ENCODE results near the gene DNHD1. TPM values are rescaled to one million over a fixed set of nuclear protein-coding genes. Genes with fewer than 3 reads are reported as not detected.

Gene DNHD1
- total RNA-seq, 6 experiments from 2014 or later, result 1.9 to 10.3 (median 6.1) TPM

DNA sequence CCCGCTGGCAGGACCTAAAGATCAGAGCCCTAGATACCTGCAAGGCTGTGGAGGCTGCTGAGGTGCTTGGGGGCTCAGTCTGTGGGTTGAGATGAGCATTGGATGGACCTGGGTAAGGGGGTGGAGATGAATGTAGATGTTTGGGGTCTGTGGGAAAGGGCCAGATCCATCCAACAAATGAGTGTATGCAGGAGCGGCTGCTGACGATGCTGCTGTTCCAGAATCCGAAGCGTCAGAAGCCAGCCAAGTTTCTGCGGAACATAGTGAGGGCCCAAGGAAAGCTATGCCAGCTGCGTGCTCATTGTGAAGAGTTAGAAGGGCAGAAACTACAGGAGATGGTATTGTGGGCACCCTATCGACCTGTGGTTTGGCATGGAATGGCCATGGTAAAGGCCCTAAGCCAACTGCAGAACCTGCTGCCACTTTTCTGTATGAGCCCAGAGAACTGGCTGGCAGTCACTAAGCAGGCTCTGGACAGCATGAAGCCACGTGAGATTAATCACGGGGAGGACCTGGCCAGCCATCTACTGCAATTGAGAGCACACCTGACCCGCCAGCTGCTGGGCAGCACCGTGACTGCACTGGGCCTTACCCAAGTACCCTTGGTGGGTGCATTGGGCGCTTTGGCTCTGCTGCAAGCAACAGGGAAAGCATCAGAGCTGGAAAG lies 69.8 kb downstream of the DNHD1 start:
- no peak overlapping the region for H3K27ac ChIP-seq
- H3K4me3 ChIP-seq, result no peak overlapping the region
- 59% methylated on average over 9 of the region's 13 CpGs for WGBS (ENCODE audit: insufficient coverage, low coverage, low lambda C conversion rate, missing lambda C conversion rate)
- H3K4me1 ChIP-seq, result peaks cover 0 to 20% (median 8%) of the 10 kb centered on the region in 4 donors
- no peak for TF ChIP-seq POLR2A (IDR thresholded peaks at IDR 0.05)
- TF ChIP-seq, protein P1, sequence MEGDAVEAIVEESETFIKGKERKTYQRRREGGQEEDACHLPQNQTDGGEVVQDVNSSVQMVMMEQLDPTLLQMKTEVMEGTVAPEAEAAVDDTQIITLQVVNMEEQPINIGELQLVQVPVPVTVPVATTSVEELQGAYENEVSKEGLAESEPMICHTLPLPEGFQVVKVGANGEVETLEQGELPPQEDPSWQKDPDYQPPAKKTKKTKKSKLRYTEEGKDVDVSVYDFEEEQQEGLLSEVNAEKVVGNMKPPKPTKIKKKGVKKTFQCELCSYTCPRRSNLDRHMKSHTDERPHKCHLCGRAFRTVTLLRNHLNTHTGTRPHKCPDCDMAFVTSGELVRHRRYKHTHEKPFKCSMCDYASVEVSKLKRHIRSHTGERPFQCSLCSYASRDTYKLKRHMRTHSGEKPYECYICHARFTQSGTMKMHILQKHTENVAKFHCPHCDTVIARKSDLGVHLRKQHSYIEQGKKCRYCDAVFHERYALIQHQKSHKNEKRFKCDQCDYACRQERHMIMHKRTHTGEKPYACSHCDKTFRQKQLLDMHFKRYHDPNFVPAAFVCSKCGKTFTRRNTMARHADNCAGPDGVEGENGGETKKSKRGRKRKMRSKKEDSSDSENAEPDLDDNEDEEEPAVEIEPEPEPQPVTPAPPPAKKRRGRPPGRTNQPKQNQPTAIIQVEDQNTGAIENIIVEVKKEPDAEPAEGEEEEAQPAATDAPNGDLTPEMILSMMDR (IDR thresholded peaks at IDR 0.05), result no peak
- intact Hi-C loops (cut with DNase I), result no loop called here
- H3K9me3 ChIP-seq, result no peaks in the 10 kb centered on the region
- H3K27me3 ChIP-seq, result no peaks in the 10 kb centered on the region
- ATAC-seq (peak; percentile 76 to 82 (median 76)), DNase-seq (peak; percentile 55 to 91 (median 76))
- H3K36me3 ChIP-seq, result no peaks in the 10 kb centered on the region

- Histone ChIP-seq H3K36me3 (no peaks in the 10 kb centered on the region), H3K4me1 (peaks cover 0 to 20% (median 8%) of the 10 kb centered on the region in 4 donors), H3K27ac (no peak overlapping the region), H3K4me3 (no peak overlapping the region), H3K27me3 (no peaks in the 10 kb centered on the region), H3K9me3 (no peaks in the 10 kb centered on the region)
- 50% methylated on average over 2 of the region's 7 CpGs for WGBS (ENCODE audit: insufficient coverage, low coverage, low lambda C conversion rate, missing lambda C conversion rate)
- ATAC-seq (peak in 2 of 4 donors; percentile 7 to 34), DNase-seq (no peak)
- TF ChIP-seq POLR2A (IDR thresholded peaks at IDR 0.05), result no peak
- TF ChIP-seq, protein P1 (IDR thresholded peaks at IDR 0.05), result no peak
- intact Hi-C loops (cut with DNase I), result no loop called here
Measured at GRCh38 chr11:6567371-6567745, 70.3 kb downstream of the DNHD1 start.

DNA sequence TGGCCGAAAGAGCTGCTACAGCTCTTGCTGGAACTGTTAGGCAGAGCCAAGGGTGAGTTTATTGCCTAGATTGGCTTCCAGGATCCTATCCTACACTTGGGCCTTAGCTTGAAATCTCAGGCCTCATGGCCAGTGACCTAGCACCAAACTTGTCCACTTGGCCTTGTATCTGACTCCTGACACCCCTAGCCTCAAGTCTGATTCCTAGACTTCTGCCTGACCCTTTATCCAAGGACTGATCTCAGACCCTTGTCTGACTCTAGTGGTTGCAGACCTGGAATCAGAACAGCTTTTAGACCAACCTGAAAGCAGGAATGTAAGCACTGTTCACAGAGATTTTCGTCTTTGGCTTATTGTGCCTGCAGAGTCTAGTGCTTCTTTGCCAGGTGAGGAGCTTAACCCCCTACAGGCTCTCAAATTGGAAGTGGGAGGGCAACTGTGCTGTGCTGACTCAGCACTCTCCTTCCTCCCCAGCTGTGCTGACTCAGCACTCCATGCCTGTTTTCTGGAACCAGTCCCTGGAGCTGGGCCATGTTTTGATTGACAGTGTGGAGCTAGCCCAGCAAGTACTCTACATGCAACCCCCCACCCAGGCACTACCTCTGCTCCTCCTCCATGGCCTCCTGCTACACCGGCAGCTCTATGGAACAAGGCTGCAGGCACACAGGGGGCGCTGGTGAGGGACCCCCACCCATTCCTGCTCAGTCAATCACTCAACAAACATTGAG lies 71.3 kb downstream of the DNHD1 start:
- Histone ChIP-seq H3K4me1 (peaks cover 0 to 20% (median 8%) of the 10 kb centered on the region in 4 donors), H3K36me3 (no peaks in the 10 kb centered on the region), H3K27me3 (no peaks in the 10 kb centered on the region), H3K9me3 (no peaks in the 10 kb centered on the region), H3K27ac (no peak overlapping the region), H3K4me3 (no peak overlapping the region)
- no peak for TF ChIP-seq POLR2A (IDR thresholded peaks at IDR 0.05)
- TF ChIP-seq, protein P1 (IDR thresholded peaks at IDR 0.05), result no peak
- intact Hi-C loops (cut with DNase I), result no loop called here
- peak in 2 of 3 donors; percentile 63 to 88 for DNase-seq
- peak; percentile 48 to 68 (median 60) for ATAC-seq
- 31% methylated on average over 3 of the region's 4 CpGs for WGBS (ENCODE audit: insufficient coverage, low coverage, low lambda C conversion rate, missing lambda C conversion rate)

DNA sequence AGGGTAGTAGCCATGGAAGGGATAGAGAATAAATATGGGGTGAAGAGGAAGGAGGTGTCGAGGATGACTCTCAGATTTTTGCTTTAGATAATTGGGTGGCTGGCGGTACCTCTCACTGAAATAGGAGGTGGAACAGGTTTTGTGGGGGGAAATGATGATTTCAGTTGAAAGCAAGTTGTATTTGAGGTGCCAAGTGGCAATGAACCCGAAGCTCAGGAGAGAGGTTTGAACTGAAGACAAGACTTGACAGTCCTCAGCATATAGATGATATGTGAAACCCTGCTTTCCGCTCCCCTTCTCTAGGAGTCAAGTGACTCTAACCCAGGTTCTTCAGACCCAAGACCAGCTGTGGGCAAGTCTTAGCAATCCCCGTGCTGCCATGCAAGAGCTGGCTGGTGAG lies 72.6 kb downstream of the DNHD1 start:
- ATAC-seq (no peak), DNase-seq (no peak)
- no peak for TF ChIP-seq POLR2A (IDR thresholded peaks at IDR 0.05)
- TF ChIP-seq, protein P1 (IDR thresholded peaks at IDR 0.05), result no peak
- intact Hi-C loops (cut with DNase I), result no loop called here
- Histone ChIP-seq H3K27me3 (no peaks in the 10 kb centered on the region), H3K9me3 (no peaks in the 10 kb centered on the region), H3K4me3 (no peak overlapping the region), H3K27ac (no peak overlapping the region), H3K36me3 (no peaks in the 10 kb centered on the region), H3K4me1 (peaks cover 0 to 20% (median 8%) of the 10 kb centered on the region in 4 donors)
- 83% methylated on average over 3 of the region's 5 CpGs for WGBS (ENCODE audit: insufficient coverage, low coverage, low lambda C conversion rate, missing lambda C conversion rate)
